GM13976 (cell line): ENCODE data around the gene EID2B.

Experiments
- DNase-seq: peaks from one replicate; pipeline ENCODE4 v3.0.0; 2012; ENCODE audit warnings: low spot score
- in situ Hi-C: fragments of 300-500 bp; cut with MboI; formaldehyde crosslinking; loops from one replicate; pipeline ENCODE4 v1.12.0; 2022; ENCODE audit warnings: low sequenced_read_pairs, mixed read lengths, inconsistent platforms; ENCODE audit not compliant: unreplicated experiment
- TF ChIP-seq, protein P1 (sequence below): IDR thresholded peaks from 2 replicates; pipeline ENCODE4 v1.5.1; 2012; ENCODE audit warnings: borderline replicate concordance, mild to moderate bottlenecking; ENCODE audit not compliant: insufficient read depth; ENCODE audit errors: extremely low read depth, missing control alignments, control extremely low read depth

Gene EID2B

DNA sequence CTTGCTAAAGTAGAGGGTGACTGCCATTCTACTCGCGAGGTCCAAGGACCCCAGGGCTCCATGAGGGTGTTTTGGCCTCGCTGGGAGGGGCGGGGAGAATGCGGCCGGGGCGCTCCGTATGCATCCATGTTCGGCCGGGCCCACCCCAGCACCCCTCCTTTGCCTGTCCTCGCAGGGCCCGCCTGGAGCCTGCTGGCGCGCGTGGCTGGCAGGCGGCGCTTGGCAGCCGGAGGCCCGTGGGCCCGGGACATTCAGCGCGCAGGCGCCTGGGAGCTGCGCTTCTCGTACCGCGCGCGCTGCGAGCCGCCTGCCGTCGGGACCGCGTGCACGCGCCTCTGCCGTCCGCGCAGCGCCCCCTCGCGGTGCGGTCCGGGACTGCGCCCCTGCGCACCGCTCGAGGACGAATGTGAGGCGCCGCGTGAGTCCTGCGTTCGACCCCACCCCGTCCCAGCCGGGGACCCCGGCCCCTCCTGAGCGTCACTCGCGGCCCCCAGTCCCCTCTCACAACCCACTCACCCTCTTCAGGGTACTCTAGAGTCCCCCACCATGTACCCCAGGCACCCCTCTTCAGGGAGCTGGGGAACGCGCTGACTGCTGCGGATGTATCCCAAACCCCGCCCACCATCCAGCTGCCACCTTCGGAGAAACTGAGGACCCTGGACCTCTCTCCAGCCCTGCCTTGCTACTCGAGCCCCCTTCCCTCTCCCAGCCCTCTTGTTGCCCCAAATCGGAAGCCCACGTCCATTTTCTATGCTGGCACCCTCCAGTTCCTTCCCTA, 29.8 kb downstream of the EID2B start:
- in situ Hi-C loops = no loop called here
- DNase-seq = peak; percentile 91
- TF ChIP-seq, protein P1, sequence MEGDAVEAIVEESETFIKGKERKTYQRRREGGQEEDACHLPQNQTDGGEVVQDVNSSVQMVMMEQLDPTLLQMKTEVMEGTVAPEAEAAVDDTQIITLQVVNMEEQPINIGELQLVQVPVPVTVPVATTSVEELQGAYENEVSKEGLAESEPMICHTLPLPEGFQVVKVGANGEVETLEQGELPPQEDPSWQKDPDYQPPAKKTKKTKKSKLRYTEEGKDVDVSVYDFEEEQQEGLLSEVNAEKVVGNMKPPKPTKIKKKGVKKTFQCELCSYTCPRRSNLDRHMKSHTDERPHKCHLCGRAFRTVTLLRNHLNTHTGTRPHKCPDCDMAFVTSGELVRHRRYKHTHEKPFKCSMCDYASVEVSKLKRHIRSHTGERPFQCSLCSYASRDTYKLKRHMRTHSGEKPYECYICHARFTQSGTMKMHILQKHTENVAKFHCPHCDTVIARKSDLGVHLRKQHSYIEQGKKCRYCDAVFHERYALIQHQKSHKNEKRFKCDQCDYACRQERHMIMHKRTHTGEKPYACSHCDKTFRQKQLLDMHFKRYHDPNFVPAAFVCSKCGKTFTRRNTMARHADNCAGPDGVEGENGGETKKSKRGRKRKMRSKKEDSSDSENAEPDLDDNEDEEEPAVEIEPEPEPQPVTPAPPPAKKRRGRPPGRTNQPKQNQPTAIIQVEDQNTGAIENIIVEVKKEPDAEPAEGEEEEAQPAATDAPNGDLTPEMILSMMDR = peak; percentile 92

DNA sequence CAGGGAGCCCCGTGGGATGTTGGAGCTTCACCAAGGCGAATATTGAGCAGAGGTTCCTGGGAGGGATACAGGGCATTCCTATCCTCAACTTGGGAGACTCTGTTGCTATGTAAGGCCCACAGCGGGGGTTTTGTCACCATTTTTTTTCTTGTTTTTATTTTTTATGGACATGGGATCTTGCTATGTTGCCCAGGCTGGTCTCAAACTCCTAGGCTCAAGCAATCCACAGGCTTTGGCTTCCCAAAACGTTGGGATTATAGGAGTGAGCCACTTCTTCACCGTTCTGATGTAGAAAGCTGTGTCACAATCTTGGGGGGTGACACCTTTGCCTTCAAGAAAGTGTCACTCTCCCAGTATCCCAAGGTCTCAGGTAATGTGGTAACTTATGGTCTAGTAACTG, 31.3 kb downstream of the EID2B start:
- in situ Hi-C loops = no loop called here
- DNase-seq = no peak
- TF ChIP-seq, protein P1 = no peak

DNA sequence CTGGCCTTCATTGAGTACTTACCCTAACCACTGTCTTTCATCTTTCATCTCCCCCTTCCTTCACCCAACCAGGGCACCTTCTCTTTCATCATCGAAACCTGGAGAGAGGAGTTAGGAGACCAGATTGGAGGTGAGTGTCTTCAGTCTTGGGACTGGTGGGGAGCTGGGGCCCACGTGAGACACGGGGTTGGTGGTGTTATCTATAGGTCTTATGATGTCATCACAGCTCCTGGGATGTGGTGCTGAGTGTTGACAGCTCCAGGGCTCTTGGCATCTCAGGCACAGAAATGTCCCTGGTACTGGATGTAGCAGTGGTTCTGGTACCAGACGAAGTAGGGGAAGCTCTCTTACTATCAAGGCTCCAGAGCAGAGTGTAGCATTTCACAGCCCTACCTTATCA, 32.1 kb downstream of the EID2B start:
- in situ Hi-C loops = no loop called here
- DNase-seq = no peak
- TF ChIP-seq, protein P1 = no peak

DNA sequence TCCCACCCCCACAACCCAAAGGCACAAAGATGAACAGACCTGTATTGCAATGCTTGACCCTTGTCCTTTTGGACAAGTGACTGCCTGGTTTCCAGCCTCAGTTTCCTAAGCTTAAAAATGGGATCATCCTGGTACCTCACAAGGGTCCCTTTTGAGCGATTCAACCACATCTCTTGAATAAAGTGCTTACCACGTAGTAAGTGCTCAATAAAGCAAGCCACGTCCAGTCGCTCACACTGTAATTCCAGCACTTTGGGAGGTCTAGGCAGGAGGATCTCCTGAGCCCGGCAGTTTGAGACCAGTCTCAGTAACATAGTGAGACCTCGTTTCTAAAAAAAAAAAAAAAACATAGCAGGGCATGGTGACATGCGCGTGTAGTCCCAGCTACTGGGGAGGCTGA, 32.7 kb downstream of the EID2B start:
- TF ChIP-seq, protein P1 = no peak
- DNase-seq = no peak
- in situ Hi-C loops = no loop called here

DNA sequence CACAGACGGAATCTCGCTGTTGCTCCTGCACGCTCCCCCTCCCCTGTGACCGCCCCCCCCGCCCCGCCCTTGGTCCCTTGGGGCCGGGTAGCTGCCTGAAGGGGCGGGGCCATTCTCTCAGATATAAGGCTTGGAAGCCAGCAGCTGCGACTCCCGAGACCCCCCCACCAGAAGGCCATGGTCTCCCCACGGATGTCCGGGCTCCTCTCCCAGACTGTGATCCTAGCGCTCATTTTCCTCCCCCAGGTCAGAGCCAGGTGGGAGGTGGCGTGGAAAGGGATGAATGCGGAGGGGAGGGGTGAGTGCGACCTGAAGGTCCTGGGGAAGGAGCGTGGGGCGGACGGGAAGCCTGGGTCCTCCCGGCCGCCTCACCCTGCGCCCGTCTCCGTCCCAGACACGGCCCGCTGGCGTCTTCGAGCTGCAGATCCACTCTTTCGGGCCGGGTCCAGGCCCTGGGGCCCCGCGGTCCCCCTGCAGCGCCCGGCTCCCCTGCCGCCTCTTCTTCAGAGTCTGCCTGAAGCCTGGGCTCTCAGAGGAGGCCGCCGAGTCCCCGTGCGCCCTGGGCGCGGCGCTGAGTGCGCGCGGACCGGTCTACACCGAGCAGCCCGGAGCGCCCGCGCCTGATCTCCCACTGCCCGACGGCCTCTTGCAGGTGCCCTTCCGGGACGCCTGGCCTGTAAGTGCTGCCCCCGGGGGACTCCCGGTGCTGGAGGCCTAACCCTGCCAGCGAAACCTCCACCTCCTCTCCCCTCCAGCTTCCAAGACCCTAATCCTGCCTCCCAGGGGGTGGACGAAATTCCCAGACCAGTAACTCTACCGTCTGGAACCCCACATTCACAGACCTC, 33.6 kb downstream of the EID2B start, which contains the start of gene DLL3:
TSS of gene DLL3 (plus strand) at position 150 of the 845 bp plus-strand sequence. CDS start at position 178, 28 bp downstream.
- TF ChIP-seq, protein P1 = no peak
- in situ Hi-C loops = no loop called here
- peak; percentile 46 for DNase-seq

DNA sequence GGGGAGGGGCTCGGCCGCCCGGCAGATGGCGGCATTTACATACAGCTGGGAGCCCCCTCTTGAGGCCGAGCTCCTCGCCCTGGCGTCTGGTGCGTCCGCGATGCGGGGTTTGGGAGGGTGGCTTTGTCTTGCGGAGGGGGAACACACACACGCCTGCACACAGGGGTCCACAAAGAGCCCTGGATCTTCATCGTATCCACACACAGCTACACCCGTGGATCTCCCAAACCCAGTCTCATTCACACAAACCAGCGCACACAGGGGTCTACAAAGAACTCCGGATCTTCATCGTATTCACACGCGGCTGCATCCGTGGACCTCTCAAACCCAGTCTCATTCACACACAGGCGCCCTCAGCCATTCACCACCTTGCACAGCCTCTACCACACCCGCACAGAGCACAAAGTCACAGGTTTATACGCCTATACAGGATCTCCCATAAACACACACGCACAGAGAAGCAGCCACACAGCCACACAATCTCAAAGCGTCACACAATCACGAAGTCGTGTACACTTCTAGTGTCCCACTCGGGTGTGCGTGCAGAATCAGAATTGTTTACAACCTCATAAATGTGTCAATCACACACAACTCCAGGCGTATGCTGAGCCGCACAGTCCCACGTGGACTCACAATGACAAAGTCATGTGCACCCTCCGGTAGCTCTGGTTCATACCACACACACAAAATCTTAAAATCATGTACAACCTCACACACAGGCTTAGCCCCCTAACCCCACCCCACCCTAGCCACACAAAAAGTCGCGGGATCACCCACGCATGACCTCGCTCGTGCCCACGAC, 34.5 kb downstream of the EID2B start:
- in situ Hi-C loops = no loop called here
- peak; percentile 79 for DNase-seq
- TF ChIP-seq, protein P1 = no peak
